Smooth muscle cell of the pulmonary artery (primary cell): ENCODE data around the gene TIGD1. TPM values are rescaled to one million over a fixed set of nuclear protein-coding genes. Genes with fewer than 3 reads are reported as not detected.

Experiments
- total RNA-seq: library from RNA; depleted of rRNA; stranded (reverse); fragments of >200 nt; gene quantifications from 2 replicates; pipeline ENCODE4 v1.2.3, GENCODE V29; 2014

Gene TIGD1
- total RNA-seq: 2.2 and 3.1 TPM in 2 replicates

GRCh38 chr2:232550354-232551249 is at the start of gene TIGD1, which contains the start of gene EIF4E2:
Gene TIGD1, minus strand, starts transcription at chr2:232550557. Its CDS starts 675 bp downstream, at chr2:232549882.
Gene EIF4E2, plus strand, starts transcription at chr2:232550689. Its CDS starts 36 bp downstream, at chr2:232550725.

GRCh38 chr2:232539298-232540231 is 10.8 kb downstream of the TIGD1 start, which contains the start of gene CHRNG:
Gene CHRNG, plus strand, starts transcription at chr2:232539692. Its CDS starts 56 bp downstream, at chr2:232539748.

GRCh38 chr2:232525791-232526371 is 24.5 kb downstream of the TIGD1 start, which contains the start of gene CHRND:
Gene CHRND, plus strand, starts transcription at chr2:232526160. Its CDS starts 56 bp downstream, at chr2:232526216.

GRCh38 chr2:232519581-232520438 is 30.5 kb downstream of the TIGD1 start, which contains the start of gene PRSS56:
Gene PRSS56, plus strand, starts transcription at chr2:232520388. Its CDS starts 211 bp downstream, at chr2:232520599.

Other genes with a start within 250 kb of the TIGD1 start
- gene ALPP, start 171.8 kb downstream of the TIGD1 start, total RNA-seq: not detected in 2 replicates
- gene ALPG, start 143.7 kb downstream of the TIGD1 start, total RNA-seq: not detected in 2 replicates
- gene ALPI, start 94.4 kb downstream of the TIGD1 start, total RNA-seq: not detected in 2 replicates
- gene ECEL1, start 62.7 kb downstream of the TIGD1 start, total RNA-seq: 0.52 TPM in 1 of 2 replicates, not detected in the other
- gene PRSS56, start 30.2 kb downstream of the TIGD1 start, total RNA-seq: not detected in 2 replicates
- gene CHRND, start 24.4 kb downstream of the TIGD1 start, total RNA-seq: not detected in 2 replicates
- gene CHRNG, start 10.9 kb downstream of the TIGD1 start, total RNA-seq: not detected in 2 replicates
- gene EIF4E2, start 132 bp upstream of the TIGD1 start, total RNA-seq: 55.2 and 73.8 TPM in 2 replicates
- 2.7 and 3.9 TPM in 2 replicates for gene EFHD1, start 83.0 kb upstream of the TIGD1 start, total RNA-seq
- 56.7 and 59.4 TPM in 2 replicates for gene GIGYF2, start 146.8 kb upstream of the TIGD1 start, total RNA-seq
- gene KCNJ13, start 226.0 kb upstream of the TIGD1 start, total RNA-seq: not detected in 2 replicates